Fibroblast of skin of right quadriceps (primary cell): ENCODE data around the gene S100A5.
A peak's percentile ranks its signal among the peaks of the same experiment; 100 is the strongest.

Experiments
- DNase-seq: peaks from one replicate; pipeline ENCODE4 v3.0.0-alpha.2; 2013

Gene S100A5

DNA sequence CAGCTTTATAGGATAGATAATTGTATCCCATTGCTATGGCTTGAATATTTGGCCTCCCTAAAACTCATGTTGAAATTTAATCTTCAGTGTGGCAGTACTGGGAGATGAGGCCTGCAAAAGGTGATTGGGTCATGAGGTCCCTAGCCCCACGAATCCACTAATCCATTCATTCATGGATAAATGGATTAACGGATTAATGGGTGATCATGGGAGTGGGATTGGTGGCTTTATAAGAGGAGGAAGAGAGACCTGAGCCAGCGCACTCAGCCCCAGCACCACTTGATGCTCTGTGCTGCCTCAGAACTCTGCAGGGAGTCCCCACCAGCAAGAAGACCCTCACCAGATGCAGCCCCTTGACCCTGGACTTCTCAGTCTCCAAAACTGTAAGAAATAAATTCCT, 37.0 kb downstream of the S100A5 start:
- DNase-seq: no peak

GRCh38 chr1:153498746-153499145, 42.0 kb downstream of the S100A5 start:
- DNase-seq: no peak

- no peak for DNase-seq
These were observed 45.2 kb downstream of the S100A5 start for GRCh38 chr1:153495536-153495935.

DNA sequence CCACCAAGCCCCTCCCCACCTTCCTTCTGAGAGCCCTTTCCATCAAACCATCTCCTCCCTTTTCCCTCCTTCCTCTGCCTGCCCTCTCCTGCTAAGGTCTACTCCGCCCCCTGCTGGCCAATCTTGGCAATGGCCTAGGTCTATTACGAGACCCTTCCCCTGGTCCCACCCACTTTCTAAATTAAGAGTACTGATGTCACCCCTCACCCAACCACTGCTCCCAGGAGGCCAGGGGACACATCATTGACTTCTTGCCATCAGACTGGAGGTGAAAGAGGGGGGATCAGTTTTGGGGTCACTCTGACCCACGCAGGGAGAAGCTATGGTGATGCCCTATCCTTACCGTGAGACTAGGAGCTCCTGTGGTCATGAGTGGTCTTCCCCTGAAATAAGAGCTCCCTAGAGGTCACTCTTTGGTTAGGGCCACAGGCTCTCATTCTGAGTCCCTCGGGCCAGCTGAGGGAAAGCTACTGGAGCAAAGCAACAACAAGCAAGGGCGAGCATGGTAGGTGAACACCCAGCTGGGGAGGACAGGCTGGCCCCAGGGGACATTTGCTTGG, 45.7 kb downstream of the S100A5 start:
- DNase-seq: peak; percentile 55

- no peak for DNase-seq
These were observed 47.3 kb downstream of the S100A5 start for GRCh38 chr1:153493343-153493960.

DNA sequence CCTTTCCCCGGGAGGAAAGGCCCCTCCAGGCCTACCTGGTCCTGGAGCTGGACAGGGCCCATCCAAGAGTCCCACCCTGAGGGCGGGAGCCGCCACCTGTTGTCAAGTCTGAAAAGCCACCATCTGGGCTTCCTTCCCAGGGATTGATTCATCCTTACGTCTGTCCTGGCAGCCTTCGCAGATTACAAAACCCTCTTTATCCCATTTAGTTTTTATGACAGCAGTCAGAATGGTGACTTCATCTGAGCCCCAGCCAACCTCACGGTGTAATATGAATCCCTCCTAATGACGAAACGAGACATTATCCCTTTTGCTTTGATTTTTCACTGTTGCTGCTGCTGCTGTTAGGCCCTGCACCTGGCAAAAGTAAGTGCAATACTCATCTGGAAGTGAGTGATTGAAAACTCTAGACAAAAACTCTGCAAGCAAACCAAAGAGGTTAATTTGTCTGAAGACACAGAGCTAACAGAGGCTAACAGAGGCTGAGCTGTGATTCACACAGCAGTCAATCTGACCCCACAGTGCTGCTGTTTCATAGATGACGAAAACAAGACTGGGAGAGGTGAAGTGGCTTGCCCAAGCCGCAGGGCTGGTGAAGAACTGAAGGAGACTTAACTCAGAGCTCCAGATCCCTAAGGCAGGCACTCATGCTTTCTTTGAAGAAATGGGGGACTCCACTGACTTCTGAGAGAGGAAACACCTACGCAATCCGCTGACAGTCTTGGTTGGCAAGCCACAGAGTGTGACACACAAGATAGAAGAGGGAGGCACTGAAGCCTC, 50.3 kb downstream of the S100A5 start:
- DNase-seq: peak; percentile 89

GRCh38 chr1:153488731-153489130, 52.0 kb downstream of the S100A5 start:
- DNase-seq: peak; percentile 78

GRCh38 chr1:153487707-153488106, 53.0 kb downstream of the S100A5 start:
- DNase-seq: no peak
